IMR-90 (cell line): ENCODE results near the gene NSD2. TPM values are rescaled to one million over a fixed set of nuclear protein-coding genes. Genes with fewer than 3 reads are reported as not detected.

Source experiments
- ATAC-seq: fragments of 200-7000 bp; cut with Tn5 transposase; 2 replicates; pipeline ENCODE4 v1.9.1; 2020; ENCODE audit warnings: low read depth, mild to moderate bottlenecking, moderate library complexity
- BruUV-seq: library from RNA; stranded (reverse); fragments of 400-500 nt; replicated peaks from 2 replicates; lab custom pipeline; 2021; lab: Mats Ljungman, UMichigan
- CTCF ChIA-PET: fragments of 300-600 bp; formaldehyde crosslinking; extraction: SDS; loops from one replicate; lab custom pipeline; 2021; ENCODE audit warnings: antibody characterized with exemption; lab: Yijun Ruan, JAX
- POLR2A ChIA-PET: fragments of 300-600 bp; sonication (Branson Sonifier 250); formaldehyde crosslinking; loops from one replicate; lab custom pipeline; 2022; ENCODE audit warnings: antibody characterized with exemption; ENCODE audit not compliant: unreplicated experiment; lab: Charles Lee
- DNase-seq: peaks from one replicate; pipeline ENCODE4 v3.0.0; 2013
- H2AFZ ChIP-seq: replicated peaks from 2 replicates; pipeline ENCODE3; 2013; ENCODE audit warnings: low read length, mild to moderate bottlenecking; ENCODE audit not compliant: poor library complexity
- H2AK5ac ChIP-seq: 2 replicates; pipeline ENCODE4 v1.6.1; 2013; ENCODE audit warnings: low read depth, low read length, inconsistent platforms
- H2AK9ac ChIP-seq: replicated peaks from 2 replicates; pipeline ENCODE3; 2013; ENCODE audit warnings: mild to moderate bottlenecking, low read depth, low read length, moderate library complexity; ENCODE audit not compliant: poor library complexity
- H2BK120ac ChIP-seq: 2 replicates; pipeline ENCODE4 v1.6.1; 2013; ENCODE audit warnings: low read depth, low read length, inconsistent platforms
- H2BK15ac ChIP-seq: 3 replicates; pipeline ENCODE4 v1.6.1; 2013; ENCODE audit warnings: low read depth, low read length, inconsistent platforms
- H2BK20ac ChIP-seq: 2 replicates; pipeline ENCODE4 v1.6.1; 2013; ENCODE audit warnings: low read depth, mild to moderate bottlenecking, inconsistent platforms, low read length, moderate library complexity
- H2BK5ac ChIP-seq: 2 replicates; pipeline ENCODE4 v1.6.1; 2013; ENCODE audit warnings: mild to moderate bottlenecking, low read depth, low read length, inconsistent platforms; ENCODE audit not compliant: poor library complexity, severe bottlenecking
- H3K14ac ChIP-seq: replicated peaks from 2 replicates; pipeline ENCODE4 v1.6.1; 2013; ENCODE audit warnings: low read depth, low read length, inconsistent platforms
- H3K18ac ChIP-seq: 2 replicates; pipeline ENCODE4 v1.6.1; 2013; ENCODE audit warnings: low read depth, low read length, control low read depth
- H3K23ac ChIP-seq: 2 replicates; pipeline ENCODE4 v1.6.1; 2013; ENCODE audit warnings: low read depth, low read length, inconsistent platforms
- H3K27ac ChIP-seq: 2 replicates; pipeline ENCODE4 v1.5.1; 2013; ENCODE audit warnings: mild to moderate bottlenecking, control low read depth, low read length; ENCODE audit not compliant: insufficient read depth
- H3K27me3 ChIP-seq: 2 replicates; pipeline ENCODE4 v1.6.1; 2013; ENCODE audit warnings: low read length; ENCODE audit not compliant: control insufficient read depth, insufficient read depth
- H3K36me3 ChIP-seq: 2 replicates; pipeline ENCODE4 v1.6.1; 2013; ENCODE audit warnings: low read length, mixed read lengths; ENCODE audit not compliant: control insufficient read depth, insufficient read depth
- H3K4ac ChIP-seq: 2 replicates; pipeline ENCODE4 v1.6.1; 2013; ENCODE audit warnings: low read depth, low read length, inconsistent platforms
- H3K4me1 ChIP-seq: 2 replicates; pipeline ENCODE4 v1.6.1; 2013; ENCODE audit warnings: low read length, mixed read lengths; ENCODE audit not compliant: control insufficient read depth, insufficient read depth
- H3K4me2 ChIP-seq: 2 replicates; pipeline ENCODE4 v1.6.1; 2013; ENCODE audit warnings: low read depth, mild to moderate bottlenecking, control low read depth, low read length, moderate library complexity
- H3K4me3 ChIP-seq: 2 replicates; pipeline ENCODE4 v1.5.1; 2013; ENCODE audit warnings: low read depth, mild to moderate bottlenecking, control low read depth, low read length, moderate library complexity; ENCODE audit not compliant: insufficient read depth
- H3K56ac ChIP-seq: 2 replicates; pipeline ENCODE4 v1.6.1; 2013; ENCODE audit warnings: low read length, inconsistent platforms; ENCODE audit not compliant: insufficient read depth; ENCODE audit errors: extremely low read depth
- H3K79me1 ChIP-seq, 2 experiments: 2 replicates each; pipeline ENCODE4 v1.6.1; 2013; ENCODE audit warnings: low read length in 2 of 2, inconsistent platforms in 1 of 2, low read depth in 1 of 2
- H3K9ac ChIP-seq: 2 replicates; pipeline ENCODE4 v1.6.1; 2013; ENCODE audit warnings: low read depth, low read length, control low read depth
- H3K9me1 ChIP-seq: 2 replicates; pipeline ENCODE4 v1.6.1; 2013; ENCODE audit warnings: low read length, inconsistent platforms; ENCODE audit not compliant: insufficient read depth
- H3K9me3 ChIP-seq: 2 replicates; pipeline ENCODE4 v1.6.1; 2013; ENCODE audit warnings: low read length; ENCODE audit not compliant: control insufficient read depth, insufficient read depth
- H4K20me1 ChIP-seq: 2 replicates; pipeline ENCODE4 v1.6.1; 2013; ENCODE audit warnings: low read length, inconsistent platforms; ENCODE audit not compliant: insufficient read depth
- H4K5ac ChIP-seq: 2 replicates; pipeline ENCODE4 v1.6.1; 2013; ENCODE audit warnings: mild to moderate bottlenecking, low read depth, low read length, control low read depth
- H4K8ac ChIP-seq, 2 experiments: 2 replicates each; pipeline ENCODE4 v1.6.1; 2013; ENCODE audit warnings: low read depth in 2 of 2, low read length in 2 of 2, control low read depth in 1 of 2, inconsistent platforms in 1 of 2
- H4K91ac ChIP-seq: 2 replicates; pipeline ENCODE4 v1.6.1; 2013; ENCODE audit warnings: low read depth, low read length, inconsistent platforms; ENCODE audit not compliant: insufficient read depth
- MXI1 ChIP-seq: IDR thresholded peaks from 2 replicates; pipeline ENCODE4 v1.6.1; 2012; ENCODE audit warnings: low read depth, mild to moderate bottlenecking, low read length, moderate library complexity, borderline replicate concordance
- POLR2A ChIP-seq: IDR thresholded peaks from 2 replicates; pipeline ENCODE4 v1.6.1; 2012; ENCODE audit warnings: mild to moderate bottlenecking, low read depth, low read length
- WGBS, 2 experiments: methylation state at CpG; one replicate each; pipeline versions ENCODE4 v1.1.5 to v1.1.7; 2013; ENCODE audit warnings: missing lambda C conversion rate in 2 of 2; ENCODE audit not compliant: insufficient read length in 1 of 2; ENCODE audit errors: extremely low coverage in 2 of 2; 5-methylcytosine and 5-hydroxymethylcytosine counted together
- dilution Hi-C: fragments of 300-500 bp; cut with HindIII; formaldehyde crosslinking; loops from one replicate; pipeline ENCODE4 v1.14.3; 2018; ENCODE audit warnings: low sequenced_read_pairs; ENCODE audit not compliant: unreplicated experiment
- in situ Hi-C: fragments of 300-500 bp; cut with MboI; formaldehyde crosslinking; loops from 3 replicates; pipeline ENCODE4 v1.14.3; 2019; ENCODE audit warnings: low sequenced_read_pairs, inconsistent platforms, mixed read lengths
- intact Hi-C: fragments of 100-400 bp; cut with micrococcal nuclease; formaldehyde crosslinking; loops from 2 replicates; pipeline ENCODE4 v1.10.0; 2022
- polyA plus RNA-seq, 3 experiments: library from polyadenylated mRNA; depleted of rRNA; stranded (reverse); fragments of >200 nt; gene quantifications; 2 replicates each; pipeline ENCODE4 v1.2.3, GENCODE V29; 2012; ENCODE audit warnings: low replicate concordance in 1 of 3
- total RNA-seq: library from RNA; depleted of rRNA; stranded (reverse); fragments of >200 nt; gene quantifications from 2 replicates; pipeline ENCODE4 v1.2.3, GENCODE V29; 2012

The NSD2 gene
- total and polyA plus RNA-seq, 2 of the 4 experiments (the other 2 are of a cell fraction): 35.9 to 68.1 TPM

- H3K4me1 ChIP-seq: peaks cover 19% of the 10 kb centered on the region
- peak overlapping the region; percentile 63; the same call in 1 of the 2 replicates for H4K91ac ChIP-seq
- H3K9me1 ChIP-seq: peaks cover 16% of the 10 kb centered on the region
- peak overlapping the region; percentile 69 for H3K4me2 ChIP-seq
- CTCF ChIA-PET: interaction anchor here (0.6 kb wide), 2 partner anchors 32 to 335 kb away, joined by 3 to 4 read pairs; no protein-coding TSS in a partner anchor
- H3K27me3 ChIP-seq: no peaks in the 10 kb centered on the region
- peaks cover 14% of the 10 kb centered on the region for H3K36me3 ChIP-seq
- H2AK9ac ChIP-seq: peak overlapping the region; percentile 59
- H3K4me3 ChIP-seq: no peak overlapping the region
- dilution Hi-C loops: no loop called here
- no peak for DNase-seq
- peak overlapping the region; percentile 38; the same call in 1 of the 2 replicates for H3K14ac ChIP-seq
- intact Hi-C loops: no loop called here
- peak overlapping the region; percentile 88 for H3K18ac ChIP-seq
- 0 out of 3 replicates have a peak overlapping the region, but pooled peaks have one; percentile 9 for H2BK15ac ChIP-seq
- in situ Hi-C loops: no loop called here
- TF ChIP-seq MXI1 (no peak), POLR2A (no peak)
- H3K4ac ChIP-seq: peak overlapping the region; percentile 21
- H4K20me1 ChIP-seq: peaks cover 20% of the 10 kb centered on the region
- H4K8ac ChIP-seq: peak overlapping the region in 1 of 2 experiments; percentile 13; a peak in 1 of 4 replicates
- WGBS, 2 experiments: 96% methylated on average over 4 of the region's 7 CpGs; no CpG with 5 or more reads in 1 of the 2 experiments
- POLR2A ChIA-PET: no interaction called here
- ATAC-seq: no peak; the same call in 1 of the 2 replicates
- peak overlapping the region; percentile 63 for H2BK5ac ChIP-seq
- no peaks in the 10 kb centered on the region for H3K9me3 ChIP-seq
- no peak overlapping the region for H3K56ac ChIP-seq
- H3K79me1 ChIP-seq: peaks cover 42 to 75% of the 10 kb centered on the region in 2 experiments
- no peak overlapping the region for H3K9ac ChIP-seq
- H2BK120ac ChIP-seq: peak overlapping the region; percentile 41
- H3K27ac ChIP-seq: peak overlapping the region; percentile 77; the same call in 1 of the 2 replicates
- peak overlapping the region; percentile 33 for H2BK20ac ChIP-seq
- H2AK5ac ChIP-seq: peak overlapping the region; percentile 30; the same call in 1 of the 2 replicates
- 0 out of 2 replicates have a peak overlapping the region, but pooled peaks have one; percentile 18 for H3K23ac ChIP-seq
- BruUV-seq: no TSS peak
- H2AFZ ChIP-seq: no peak overlapping the region
- peak overlapping the region; percentile 31 for H4K5ac ChIP-seq
These were observed 69.4 kb downstream of the NSD2 start for GRCh38 chr4:1940566-1940965.
